Uterus (tissue), 4 donors: ENCODE measurements around the gene SULF2. TPM values are rescaled to one million over a fixed set of nuclear protein-coding genes. Genes with fewer than 3 reads are reported as not detected.

Source experiments
- DNase-seq, 2 donors: peaks; one replicate each; pipeline ENCODE4 v3.0.0-alpha.2; 2019 to 2020
- H3K27ac ChIP-seq, 2 donors: fragments of 200-600 bp; sonication (generic); 1 replicate in 1 of 2; 2 replicates in 1 of 2; pipeline ENCODE4 v1.5.1; 2016 to 2018
- H3K27me3 ChIP-seq, 2 donors: fragments of 200-600 bp; sonication (generic); one replicate each; pipeline ENCODE4 v1.5.1; 2018 to 2019; ENCODE audit warnings: control low read depth in 1 of 2
- H3K36me3 ChIP-seq, 2 donors: fragments of 200-600 bp; sonication (generic); one replicate each; pipeline ENCODE4 v1.5.1; 2019; ENCODE audit warnings: control low read depth in 1 of 2
- H3K4me1 ChIP-seq, 2 donors: fragments of 200-600 bp; sonication (generic); one replicate each; pipeline ENCODE4 v1.5.1; 2018 to 2019; ENCODE audit warnings: control low read depth in 1 of 2
- H3K4me3 ChIP-seq, 2 donors: fragments of 200-600 bp; sonication (generic); 1 replicate in 1 of 2; 2 replicates in 1 of 2; pipeline ENCODE4 v1.5.1; 2018 to 2019; ENCODE audit warnings: mild to moderate bottlenecking in 1 of 2
- H3K9me3 ChIP-seq, 2 donors: fragments of 200-600 bp; sonication (generic); one replicate each; pipeline ENCODE4 v1.5.1; 2019; ENCODE audit warnings: control low read depth in 1 of 2
- CTCF ChIP-seq, 4 experiments: fragments of 200-600 bp in 2 of 4; fragments of 450-650 bp in 2 of 4; sonication (generic) in 2 of 4; IDR thresholded peaks; one replicate each; pipeline ENCODE4 v1.5.1; 2016 to 2019; ENCODE audit warnings: antibody characterized with exemption in 4 of 4, mild to moderate bottlenecking in 2 of 4, moderate library complexity in 1 of 4
- POLR2A ChIP-seq, 2 donors: fragments of 450-650 bp; IDR thresholded peaks; one replicate each; pipeline ENCODE4 v1.6.1; 2016; ENCODE audit warnings: antibody characterized with exemption in 2 of 2, mild to moderate bottlenecking in 1 of 2, moderate library complexity in 1 of 2
- intact Hi-C: fragments of 100-400 bp; cut with DNase I; formaldehyde crosslinking; loops from one replicate; pipeline ENCODE4 v1.15.1; 2023; ENCODE audit warnings: low total_unique reads
- total RNA-seq, 4 donors: library from RNA; depleted of rRNA in 3 of 4; stranded (reverse); fragments of >200 nt in 3 of 4; gene quantifications; one replicate each; pipeline versions ENCODE4 v1.1.0 to v1.2.4, GENCODE V29; 2014 to 2023
- donor health status: DM: yes; HTN: yes; CAD: no.

The SULF2 gene
- total RNA-seq, 4 donors from 2014 or later = 95.9 to 558 (median 213) TPM

GRCh38 chr20:47735412-47736400 is 49.6 kb downstream of the SULF2 start:
- no peaks in the 10 kb centered on the region for H3K4me1 ChIP-seq
- no peak overlapping the region for H3K4me3 ChIP-seq
- no peaks in the 10 kb centered on the region for H3K36me3 ChIP-seq
- intact Hi-C loops = no loop called here
- H3K27me3 ChIP-seq = no peaks in the 10 kb centered on the region
- no peak for TF ChIP-seq CTCF (IDR thresholded peaks at IDR 0.05)
- no peak for TF ChIP-seq POLR2A (IDR thresholded peaks at IDR 0.05)
- no peak for DNase-seq
- no peaks in the 10 kb centered on the region for H3K9me3 ChIP-seq
- H3K27ac ChIP-seq = no peak overlapping the region

- no peak for DNase-seq
- Histone ChIP-seq H3K4me1 (no peaks in the 10 kb centered on the region), H3K36me3 (no peaks in the 10 kb centered on the region), H3K27ac (no peak overlapping the region), H3K9me3 (no peaks in the 10 kb centered on the region), H3K27me3 (no peaks in the 10 kb centered on the region), H3K4me3 (no peak overlapping the region)
- TF ChIP-seq POLR2A (IDR thresholded peaks at IDR 0.05) (no peak), CTCF (IDR thresholded peaks at IDR 0.05) (no peak)
- intact Hi-C loops = no loop called here
These were observed 50.4 kb downstream of the SULF2 start for GRCh38 chr20:47734870-47735269.

- H3K27me3 ChIP-seq = no peaks in the 10 kb centered on the region
- H3K27ac ChIP-seq = no peak overlapping the region
- H3K9me3 ChIP-seq = no peaks in the 10 kb centered on the region
- TF ChIP-seq POLR2A (IDR thresholded peaks at IDR 0.05) (no peak), CTCF (IDR thresholded peaks at IDR 0.05) (no peak)
- intact Hi-C loops = no loop called here
- H3K4me3 ChIP-seq = no peak overlapping the region
- no peaks in the 10 kb centered on the region for H3K4me1 ChIP-seq
- no peak for DNase-seq
- no peaks in the 10 kb centered on the region for H3K36me3 ChIP-seq
These were observed 51.4 kb downstream of the SULF2 start for GRCh38 chr20:47733892-47734291.

GRCh38 chr20:47730744-47731143 is 54.5 kb downstream of the SULF2 start:
- DNase-seq = no peak
- no peaks in the 10 kb centered on the region for H3K36me3 ChIP-seq
- H3K9me3 ChIP-seq = no peaks in the 10 kb centered on the region
- H3K27ac ChIP-seq = no peak overlapping the region
- TF ChIP-seq POLR2A (IDR thresholded peaks at IDR 0.05) (no peak), CTCF (IDR thresholded peaks at IDR 0.05) (no peak)
- no peaks in the 10 kb centered on the region for H3K27me3 ChIP-seq
- H3K4me3 ChIP-seq = no peak overlapping the region
- intact Hi-C loops = no loop called here
- no peaks in the 10 kb centered on the region for H3K4me1 ChIP-seq

GRCh38 chr20:47729472-47729871 is 55.8 kb downstream of the SULF2 start:
- Histone ChIP-seq H3K9me3 (no peaks in the 10 kb centered on the region), H3K4me1 (no peaks in the 10 kb centered on the region), H3K4me3 (no peak overlapping the region), H3K36me3 (no peaks in the 10 kb centered on the region), H3K27ac (no peak overlapping the region), H3K27me3 (no peaks in the 10 kb centered on the region)
- intact Hi-C loops = loop anchor here (5.0 kb wide), 1 partner anchor 53 kb away; no protein-coding TSS in a partner anchor
- TF ChIP-seq POLR2A (IDR thresholded peaks at IDR 0.05) (no peak), CTCF (IDR thresholded peaks at IDR 0.05) (no peak)
- DNase-seq = no peak
